Heart left ventricle (tissue), 13 donors: ENCODE measurements around the gene OR52E8.

Experiments
- CTCF ChIP-seq, 12 donors: fragments of 200-600 bp; sonication (generic) in 4 of 12; IDR thresholded peaks; one replicate each; pipeline versions ENCODE4 v1.5.0 to v1.8.0; 2018 to 2022; ENCODE audit warnings: antibody characterized with exemption in 12 of 12, mild to moderate bottlenecking in 5 of 12
- POLR2A ChIP-seq, 2 donors: fragments of 450-650 bp; IDR thresholded peaks; one replicate each; pipeline ENCODE4 v1.6.1; 2017; ENCODE audit warnings: antibody characterized with exemption in 2 of 2, mild to moderate bottlenecking in 2 of 2, moderate library complexity in 2 of 2
- donor health status: ischemic (EF 13 %, LVEDD 7.1; RV severe dilation, severe dysfunction).
- donor health status: DM: no; HTN: yes; CAD: no.
- donor health status: DM: no; HTN: no; CAD: no.
- donor health status: ischemic (EF 25% LVEDD 6.9; RV normal size, moderate dysfunction).
- donor health status: ischemic (EF 25% LVEDD 5.7; RV mildly dilated, moderate dysfunction).
- donor health status: ischemic (EF 35%, LVEDD 5.7; RV mildly dilated, moderate dysfunction).
- donor health status: nonischemic (EF 11% LVEDD 7.7; RV severe dilation, severe dysfunction).
- donor health status: DM: yes; HTN: yes; CAD: no.
- donor health status: PGD.
- donor health status: ischemic (EF 29% LVEDD 5.4; RV normal size, mild dysfunction).
- donor health status: nonischemic (EF 23%, LVEDD 6.1; RV moderate dilation, normal function).

GRCh38 chr11:5887172-5887571 lies 29.7 kb upstream of the OR52E8 start:
- TF ChIP-seq POLR2A (IDR thresholded peaks at IDR 0.05) = no peak
- TF ChIP-seq CTCF (IDR thresholded peaks at IDR 0.05) = no peak
